HG03571 (cell line): ENCODE data around the gene PTCRA.
"Not testable (repeated sequence)": the region's sequence is repeated elsewhere in the genome, so short reads cannot be mapped to it uniquely, and the experiment has no call there.

Experiments
- ATAC-seq: cut with Tn5 transposase; IDR thresholded peaks from one replicate; pipeline ENCODE4 v1.9.1; 2021; ENCODE audit not compliant: unreplicated experiment

PTCRA gene

DNA sequence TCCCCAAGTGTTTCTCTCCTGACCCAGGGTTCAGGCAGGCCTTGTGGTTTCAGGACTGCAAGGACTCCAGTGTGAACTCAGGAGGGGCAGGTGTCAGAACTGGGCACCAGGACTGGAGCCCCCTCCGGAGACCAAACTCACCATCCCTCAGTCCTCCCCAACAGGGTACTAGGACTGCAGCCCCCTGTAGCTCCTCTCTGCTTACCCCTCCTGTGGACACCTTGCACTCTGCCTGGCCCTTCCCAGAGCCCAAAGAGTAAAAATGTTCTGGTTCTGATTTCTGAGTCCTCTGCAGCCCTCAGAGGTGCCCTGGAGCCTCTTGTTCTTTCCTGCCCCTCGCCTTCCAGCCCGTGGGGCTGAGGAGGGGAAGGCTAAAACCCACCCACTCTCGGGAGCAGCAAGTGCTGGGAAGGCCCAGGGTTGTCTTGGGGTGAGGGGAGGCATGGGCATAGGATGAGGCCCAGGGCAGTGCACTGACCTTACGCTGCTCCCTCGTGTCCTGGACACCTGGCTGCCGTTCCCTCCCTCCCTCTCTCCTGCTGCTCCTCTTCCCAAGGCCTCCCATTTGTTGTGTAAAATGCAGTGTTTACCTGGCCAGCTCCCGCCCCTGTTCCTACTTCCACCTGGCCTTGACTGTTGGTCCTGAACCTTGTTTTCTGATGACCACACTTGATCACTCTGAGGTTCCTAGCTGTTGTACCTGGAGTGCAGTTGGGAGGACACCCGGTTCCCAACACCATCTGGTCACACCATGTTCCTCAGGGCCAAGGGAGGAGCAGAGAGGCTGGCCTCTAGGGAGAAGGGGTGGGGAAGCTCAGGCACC lies 23.3 kb downstream of the PTCRA start:
- ATAC-seq = no peak

DNA sequence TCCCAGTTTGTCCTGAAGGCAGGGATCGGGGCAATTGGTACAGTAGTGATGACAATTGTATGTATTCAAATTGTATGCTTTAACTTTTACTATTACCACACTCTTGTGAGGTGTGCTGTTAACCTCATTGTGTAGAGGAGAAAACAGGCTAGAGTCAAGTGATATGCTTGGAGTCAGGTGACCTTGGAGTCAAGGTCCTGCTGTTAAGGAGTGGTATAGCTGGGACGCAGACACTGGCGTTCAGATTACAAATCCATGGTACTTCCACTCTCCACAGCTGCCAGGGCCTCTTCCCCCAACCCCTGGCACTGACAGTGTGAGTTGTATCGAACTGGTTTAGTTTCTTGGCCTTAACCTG lies 23.9 kb downstream of the PTCRA start:
- no peak for ATAC-seq

DNA sequence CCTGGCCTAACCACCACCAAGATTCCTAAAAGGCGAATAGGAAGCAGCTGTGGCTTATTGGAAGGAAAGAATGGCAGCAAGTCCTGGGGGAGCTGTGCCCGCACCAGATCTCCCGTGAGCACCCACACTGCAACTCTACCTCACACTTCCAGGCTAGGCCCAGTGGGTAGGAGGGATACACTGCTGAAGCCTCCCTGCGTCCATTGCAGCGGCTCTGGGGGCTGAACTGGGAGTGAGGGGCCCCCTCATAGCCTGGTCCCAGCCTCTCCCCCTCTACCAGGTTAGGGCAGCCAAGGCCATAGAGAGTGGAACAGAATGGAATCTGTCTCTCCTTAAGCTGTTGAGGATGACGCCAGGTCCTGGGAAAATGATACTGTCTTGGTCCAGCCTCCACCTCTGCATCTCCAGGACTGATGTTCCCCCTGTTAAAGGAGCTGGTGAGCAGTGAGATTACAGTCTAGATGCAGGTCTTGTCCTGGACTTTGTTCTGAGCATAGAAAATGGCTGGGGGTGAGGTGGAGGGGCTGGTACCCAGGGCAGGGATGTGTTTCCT lies 24.7 kb downstream of the PTCRA start:
- no peak for ATAC-seq

DNA sequence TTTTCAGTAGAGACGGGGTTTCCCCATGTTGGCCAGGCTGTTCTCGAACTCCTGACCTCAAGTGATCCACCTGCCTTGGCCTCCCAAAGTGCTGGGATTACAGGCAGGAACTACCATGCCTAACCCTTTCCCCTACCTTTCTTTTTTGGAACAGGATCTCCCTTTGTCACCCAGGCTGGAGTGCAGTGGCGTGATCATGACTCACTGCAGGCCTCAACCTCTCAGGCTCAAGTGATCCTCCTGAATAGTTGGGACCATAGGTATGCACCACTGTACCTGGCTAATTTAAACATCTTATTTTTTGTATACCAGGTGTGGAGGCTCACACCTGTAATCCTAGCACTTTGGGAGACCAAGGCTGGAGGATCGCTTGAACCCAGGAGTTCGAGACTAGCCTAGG lies 25.5 kb downstream of the PTCRA start:
- not testable (repeated sequence) for ATAC-seq

DNA sequence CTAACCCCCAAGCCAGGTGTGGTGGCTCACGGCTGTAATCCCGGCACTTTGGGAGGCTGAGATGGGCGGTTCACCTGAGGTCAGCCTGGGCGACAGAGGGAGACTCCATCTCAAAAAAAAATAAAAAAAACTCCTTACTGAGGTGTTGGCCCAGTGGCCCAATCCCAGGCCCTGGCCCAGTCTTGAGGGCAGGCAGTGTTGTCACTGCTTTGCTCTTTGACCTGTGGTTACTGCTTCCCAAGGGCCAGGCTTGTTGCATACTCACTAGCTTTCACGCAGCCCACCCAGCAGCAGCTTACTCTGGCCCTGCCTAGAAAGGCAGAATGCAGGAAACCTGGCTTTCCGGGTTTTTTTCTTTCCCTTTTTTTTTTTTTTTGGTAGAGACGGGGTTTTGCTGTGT lies 26.6 kb downstream of the PTCRA start:
- no peak for ATAC-seq

DNA sequence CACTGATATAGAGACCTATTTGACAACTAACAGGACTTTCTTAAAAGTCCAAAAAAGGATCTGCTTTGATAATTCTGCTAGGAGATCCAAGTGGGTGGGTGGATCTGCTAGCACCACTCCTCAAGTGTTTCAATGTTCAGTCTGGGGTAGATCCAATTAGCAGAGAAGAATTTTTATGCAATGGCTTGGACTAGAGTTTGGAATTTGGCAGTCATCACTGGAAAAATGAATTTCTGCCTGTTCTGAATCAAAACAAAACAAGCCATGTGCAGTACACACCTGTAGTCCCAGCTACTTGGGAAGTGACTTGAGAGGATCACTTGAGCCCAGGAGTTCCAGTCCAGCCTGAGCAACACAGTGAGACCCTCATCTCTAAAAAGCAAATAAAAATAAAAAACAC lies 32.1 kb downstream of the PTCRA start:
- no peak for ATAC-seq

DNA sequence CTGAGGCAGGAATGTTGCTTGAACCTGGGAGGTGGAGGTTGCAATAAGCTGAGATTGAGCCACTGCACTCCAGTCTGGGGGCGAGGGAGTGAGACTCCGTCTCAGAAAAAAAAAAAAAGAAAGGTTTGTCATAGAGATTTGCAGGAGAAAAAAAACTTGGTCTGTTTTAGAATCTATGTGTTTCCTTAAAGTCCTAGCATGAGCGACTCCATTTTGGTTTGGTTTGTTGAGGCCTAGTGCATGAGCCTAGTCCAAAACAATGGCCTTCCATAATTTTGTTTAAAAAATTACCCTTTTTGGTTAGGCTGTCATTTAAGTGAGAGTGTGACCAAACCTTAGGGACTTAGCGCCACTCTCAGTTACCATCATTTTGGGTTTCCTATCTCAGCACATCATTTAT lies 36.5 kb downstream of the PTCRA start:
- ATAC-seq = no peak

DNA sequence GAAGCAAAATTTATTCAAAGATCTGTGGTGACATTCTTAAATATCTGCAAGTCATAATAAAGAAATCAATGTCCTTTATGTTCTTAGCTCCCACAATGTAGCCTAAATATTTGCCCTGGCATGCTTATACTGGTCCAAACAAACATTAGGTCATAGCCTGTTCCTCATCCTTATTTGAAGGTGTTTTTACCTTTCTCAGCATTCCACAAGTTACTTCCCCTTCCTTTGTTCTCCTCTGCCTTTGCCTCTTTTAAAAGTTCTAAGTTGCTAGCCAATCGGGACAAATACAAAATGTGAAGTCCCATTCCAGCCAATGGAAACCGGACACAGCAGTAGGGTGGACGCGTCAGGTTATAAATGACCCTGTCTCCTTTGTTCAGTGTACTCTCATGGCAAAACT lies 38.6 kb downstream of the PTCRA start:
- not testable (repeated sequence) for ATAC-seq

DNA sequence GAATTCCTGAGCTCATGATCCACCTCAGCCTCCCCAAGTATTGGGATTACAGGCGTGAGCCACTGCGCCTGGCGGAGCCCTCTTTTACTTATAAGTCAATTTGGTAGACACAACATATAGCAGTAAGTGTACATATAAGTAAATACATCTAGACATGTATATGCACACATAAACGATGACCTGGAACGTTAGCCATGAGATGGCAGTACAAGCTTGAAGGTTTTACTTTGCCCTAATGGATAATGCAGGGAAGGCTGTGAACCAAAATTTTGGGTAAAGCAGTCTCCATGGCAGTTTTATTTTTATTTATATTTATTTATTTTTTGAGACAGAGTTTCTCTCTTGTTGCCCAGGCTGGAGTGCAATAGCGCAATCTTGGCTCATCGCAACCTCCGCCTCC lies 42.3 kb downstream of the PTCRA start:
- no peak for ATAC-seq

DNA sequence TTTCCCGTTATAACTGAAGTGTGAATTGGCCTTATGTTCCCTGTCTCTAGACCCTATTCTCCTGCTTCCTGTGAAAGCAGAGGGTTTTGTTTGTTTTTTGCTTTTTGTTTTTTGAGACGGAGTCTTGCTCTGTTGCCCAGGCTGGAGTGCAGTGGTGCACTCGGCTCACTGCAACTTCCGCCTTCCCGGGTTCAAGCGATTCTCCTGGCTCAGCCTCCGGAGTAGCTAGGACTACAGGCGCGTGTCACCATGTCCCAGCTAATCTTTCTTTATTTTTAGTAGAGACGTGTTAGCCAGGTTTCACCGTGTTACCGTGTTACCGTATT lies 44.0 kb downstream of the PTCRA start:
- no peak for ATAC-seq

DNA sequence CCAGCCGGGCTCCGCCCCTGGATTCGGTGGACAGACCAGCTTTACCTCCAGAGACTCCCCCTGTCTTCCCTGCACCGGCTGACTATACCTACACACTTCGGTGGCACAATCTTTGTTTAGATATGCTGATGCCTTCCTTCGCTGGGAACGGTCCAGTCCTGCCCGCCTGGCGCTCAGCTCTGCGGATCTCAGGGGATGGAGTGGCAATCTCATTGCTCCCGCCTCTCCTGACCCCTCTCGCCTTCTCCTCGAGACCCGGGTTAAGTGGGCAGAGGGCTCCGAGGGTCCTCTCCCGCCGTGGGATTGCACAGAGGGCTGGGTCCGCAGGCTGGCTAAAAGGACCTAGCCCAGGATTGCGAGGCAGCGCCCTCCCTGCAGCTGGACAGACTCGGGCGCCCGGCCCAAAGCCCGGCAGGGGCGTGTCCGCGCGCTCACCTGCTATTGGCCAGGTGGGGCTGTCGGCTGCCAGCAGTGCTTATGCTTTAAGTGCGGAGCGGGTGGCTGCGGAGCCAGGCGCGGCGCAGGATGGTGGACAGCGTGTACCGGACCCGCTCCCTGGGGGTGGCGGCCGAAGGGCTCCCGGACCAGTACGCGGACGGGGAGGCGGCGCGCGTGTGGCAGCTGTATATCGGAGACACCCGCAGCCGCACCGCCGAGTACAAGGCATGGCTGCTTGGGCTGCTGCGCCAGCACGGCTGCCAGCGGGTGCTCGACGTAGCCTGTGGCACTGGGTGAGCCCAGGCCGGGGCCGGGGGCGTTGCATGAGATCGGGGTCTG lies 44.6 kb downstream of the PTCRA start, which contains the start of gene GNMT:
GNMT (plus strand) TSS at position 512 of the 777 bp plus-strand sequence; CDS start at position 526, 14 bp downstream.
- no peak for ATAC-seq

DNA sequence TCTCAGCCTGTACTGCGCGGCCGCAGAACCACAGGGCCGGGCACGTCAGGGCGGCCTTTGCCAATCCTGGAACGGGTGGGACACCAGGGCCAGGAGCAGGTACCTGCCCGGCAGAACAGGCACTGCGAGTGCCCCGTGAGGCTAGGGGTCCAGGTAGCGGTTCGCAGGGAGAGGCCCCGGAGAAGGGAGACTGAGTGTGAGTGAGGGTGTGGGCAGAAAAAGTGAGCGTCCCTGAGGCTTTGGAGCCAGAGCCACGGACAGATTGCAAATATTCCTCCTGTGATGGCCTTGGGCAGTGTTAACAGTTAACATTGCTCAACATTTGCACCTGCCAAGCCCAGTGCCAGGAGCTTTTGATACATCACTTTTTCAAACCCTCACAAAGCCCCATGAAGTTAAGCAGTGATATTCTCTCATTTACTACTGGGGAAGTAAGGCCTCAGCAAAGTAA lies 45.2 kb downstream of the PTCRA start:
- ATAC-seq = no peak

DNA sequence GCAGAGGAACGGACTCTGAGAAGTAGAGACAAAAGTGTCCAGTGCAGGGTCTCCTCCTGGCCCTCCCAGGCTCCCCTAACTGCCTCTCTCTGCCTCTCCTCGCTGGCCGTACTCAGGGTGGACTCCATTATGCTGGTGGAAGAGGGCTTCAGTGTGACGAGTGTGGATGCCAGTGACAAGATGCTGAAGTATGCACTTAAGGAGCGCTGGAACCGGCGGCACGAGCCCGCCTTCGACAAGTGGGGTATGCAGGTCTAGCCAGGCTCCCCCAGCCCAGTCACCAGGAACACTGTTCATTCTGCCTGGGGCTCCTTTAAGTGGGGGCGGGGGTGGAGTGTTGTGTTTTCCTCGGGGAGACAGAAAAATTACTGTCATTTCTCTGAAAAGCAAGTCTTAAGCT lies 46.2 kb downstream of the PTCRA start:
- ATAC-seq = no peak

DNA sequence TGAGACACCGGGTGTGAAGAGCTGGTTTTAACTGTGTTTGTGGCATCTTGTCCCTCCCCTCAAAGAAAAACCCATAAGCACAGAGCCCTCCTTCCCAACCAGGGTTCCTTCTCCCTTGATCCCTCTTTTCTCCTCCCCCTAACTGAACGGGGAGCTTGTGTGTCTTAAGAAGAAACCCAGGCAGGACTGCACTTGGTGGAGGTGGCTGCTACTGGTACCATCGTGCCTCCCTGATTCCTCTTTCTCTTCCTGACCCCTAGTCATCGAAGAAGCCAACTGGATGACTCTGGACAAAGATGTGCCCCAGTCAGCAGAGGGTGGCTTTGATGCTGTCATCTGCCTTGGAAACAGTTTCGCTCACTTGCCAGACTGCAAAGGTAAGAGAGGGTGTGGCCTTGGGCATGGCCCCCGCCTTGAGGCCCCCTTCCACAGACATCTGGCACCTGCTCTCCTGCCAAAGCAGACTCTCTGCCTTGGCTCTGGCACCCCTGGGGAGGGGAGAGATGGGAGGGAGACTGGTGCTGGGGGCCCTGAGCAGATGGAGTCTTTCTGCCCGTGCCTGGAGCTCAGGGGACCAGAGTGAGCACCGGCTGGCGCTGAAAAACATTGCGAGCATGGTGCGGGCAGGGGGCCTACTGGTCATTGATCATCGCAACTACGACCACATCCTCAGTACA lies 46.8 kb downstream of the PTCRA start:
- no peak for ATAC-seq

DNA sequence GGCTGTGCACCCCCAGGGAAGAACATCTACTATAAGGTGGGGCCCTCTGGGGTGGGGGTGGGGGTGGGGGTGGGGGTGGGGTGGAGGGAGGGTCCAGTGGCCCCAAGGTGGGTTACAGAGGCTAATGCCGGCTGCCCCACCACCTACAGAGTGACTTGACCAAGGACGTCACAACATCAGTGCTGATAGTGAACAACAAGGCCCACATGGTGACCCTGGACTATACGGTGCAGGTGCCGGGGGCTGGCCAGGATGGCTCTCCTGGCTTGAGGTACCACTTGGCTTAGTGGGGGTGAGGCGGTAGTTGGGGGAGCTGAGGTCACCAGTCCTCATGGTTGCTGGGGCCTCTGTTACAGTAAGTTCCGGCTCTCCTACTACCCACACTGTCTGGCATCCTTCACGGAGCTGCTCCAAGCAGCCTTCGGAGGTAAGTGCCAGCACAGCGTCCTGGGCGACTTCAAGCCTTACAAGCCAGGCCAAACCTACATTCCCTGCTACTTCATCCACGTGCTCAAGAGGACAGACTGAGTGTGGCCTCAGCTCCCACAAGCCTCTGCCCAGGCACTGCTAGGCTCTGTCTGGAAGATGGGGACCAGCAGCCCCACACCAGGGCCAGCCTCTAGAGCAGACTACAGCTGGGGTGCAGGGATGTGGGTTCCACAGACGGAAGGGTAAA lies 47.5 kb downstream of the PTCRA start:
- ATAC-seq = no peak

DNA sequence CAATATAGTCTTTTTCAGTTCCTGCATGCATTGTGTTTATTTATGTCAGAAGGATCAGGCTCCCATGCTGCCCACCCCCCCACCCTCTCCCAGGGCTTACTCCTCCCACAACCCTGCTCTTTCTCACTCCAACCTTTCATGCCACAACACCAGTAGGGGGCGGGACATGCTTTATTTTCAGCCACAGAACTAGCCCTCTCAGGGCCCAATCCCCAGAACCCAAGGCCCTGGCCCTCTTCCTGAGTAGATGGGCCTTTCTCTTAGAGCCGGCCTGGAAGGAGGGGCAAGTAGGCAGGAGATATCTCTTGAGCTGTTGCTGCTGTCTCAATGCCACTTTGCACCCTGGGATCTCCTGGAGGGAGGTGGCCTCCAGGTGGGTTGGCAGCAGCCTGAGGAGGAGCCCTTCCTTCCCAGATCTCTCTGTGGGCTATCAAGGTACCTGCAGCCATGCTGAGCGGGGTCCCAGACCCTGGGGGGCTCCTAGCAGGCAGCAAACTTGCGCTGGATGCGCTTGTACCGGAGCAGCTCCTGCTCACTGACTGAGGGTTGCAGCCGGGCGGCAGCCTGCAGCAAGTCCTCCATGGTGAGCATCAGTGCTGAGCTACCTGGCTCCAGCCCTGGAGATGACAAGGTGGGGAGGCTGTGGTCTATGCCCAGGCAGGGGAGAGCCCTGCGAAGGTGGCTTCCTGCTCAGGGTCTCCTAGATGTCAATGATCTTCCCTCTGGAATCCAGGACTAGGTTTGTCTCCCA lies 48.2 kb downstream of the PTCRA start:
- no peak for ATAC-seq

DNA sequence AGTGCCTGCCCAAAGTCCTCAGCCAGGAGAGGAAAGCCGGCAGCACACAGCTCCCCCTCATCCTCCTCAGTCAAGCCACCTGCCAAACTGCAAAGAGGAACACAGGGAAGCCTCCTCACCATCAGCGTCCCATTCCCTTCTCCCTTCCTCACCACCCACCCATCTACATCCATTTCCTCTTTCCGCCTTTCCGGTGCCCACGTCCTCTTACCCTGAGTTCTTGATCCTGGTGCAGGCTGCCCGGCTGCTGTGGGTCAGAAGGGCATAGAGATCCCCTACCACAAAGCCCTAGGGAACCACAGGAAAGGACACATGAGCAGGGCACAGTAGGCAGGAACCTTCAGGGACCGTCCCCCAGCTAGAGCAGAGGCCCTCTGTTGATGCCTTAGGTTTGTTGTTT lies 50.7 kb downstream of the PTCRA start:
- ATAC-seq = no peak

DNA sequence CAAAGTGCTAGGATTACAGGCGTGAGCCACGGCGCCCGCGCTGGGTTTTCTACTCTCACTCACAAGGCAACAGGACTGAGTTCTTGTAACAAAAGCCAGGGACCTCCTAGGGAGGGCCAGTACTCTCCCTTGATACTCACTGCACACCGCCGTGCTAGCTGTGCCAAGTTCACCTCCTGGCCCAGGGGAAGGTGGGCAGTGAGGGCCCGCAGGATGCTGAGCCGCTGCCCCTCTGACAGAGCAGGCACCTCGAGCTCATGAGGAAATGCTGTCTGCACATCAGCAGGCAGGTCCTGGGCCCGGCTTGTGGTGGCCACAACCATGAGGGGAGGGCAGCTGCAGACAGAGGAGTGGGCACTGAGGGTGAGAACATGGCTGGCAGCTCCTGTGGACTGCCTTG lies 51.4 kb downstream of the PTCRA start:
- no peak for ATAC-seq

DNA sequence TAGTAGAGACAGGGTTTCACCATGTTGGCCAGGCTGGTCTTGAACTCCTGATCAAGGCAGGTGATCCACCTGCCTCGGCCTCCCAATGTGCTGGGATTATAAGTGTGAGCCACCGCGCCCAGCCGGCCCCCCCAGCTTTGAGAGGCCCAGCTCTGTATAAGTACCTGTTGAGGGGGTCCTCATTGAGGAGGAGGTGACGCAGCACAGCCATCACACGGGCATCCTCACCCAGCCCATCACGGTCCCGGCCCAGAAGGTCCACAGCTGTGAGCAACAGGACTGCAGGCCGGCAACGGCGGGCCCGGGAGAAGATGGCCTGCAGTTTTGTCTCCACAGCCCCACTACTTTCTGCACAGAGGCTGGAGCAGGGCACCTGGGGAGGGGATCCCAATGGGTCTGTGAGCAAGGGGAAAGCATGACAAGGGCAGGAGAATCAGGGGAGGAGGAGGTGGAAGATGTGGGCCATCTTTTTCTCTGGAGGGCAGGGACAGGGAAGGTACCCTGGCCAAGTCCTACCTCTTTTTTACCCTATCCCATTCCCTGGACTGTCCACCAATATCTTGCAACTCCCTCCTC lies 52.4 kb downstream of the PTCRA start:
- ATAC-seq = no peak

DNA sequence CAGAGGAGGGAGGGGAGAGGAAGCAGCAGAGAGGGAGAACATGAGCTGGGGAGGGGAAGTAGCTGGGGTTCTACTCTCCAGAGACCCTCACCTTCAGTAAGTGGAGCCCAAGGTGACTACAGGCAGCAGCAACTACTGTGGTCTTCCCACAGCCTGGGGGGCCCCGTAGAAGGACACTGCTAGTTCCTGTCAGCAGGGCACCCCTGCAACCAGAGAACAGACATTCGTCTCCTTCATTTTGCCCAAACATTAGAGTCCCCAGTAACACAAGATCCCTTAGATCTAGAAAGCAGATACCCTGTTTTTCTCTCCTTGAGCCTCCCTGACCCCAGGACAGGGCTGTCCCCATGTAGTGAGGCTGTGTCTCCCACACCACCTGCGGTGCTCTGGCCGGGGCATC lies 52.9 kb downstream of the PTCRA start:
- ATAC-seq = no peak
